Panc1 (cell line): ENCODE results near the gene TPSB2.

Source experiments
- SIN3A ChIP-seq: IDR thresholded peaks from 2 replicates; pipeline ENCODE4 v1.6.1; 2012; ENCODE audit warnings: low read depth, mild to moderate bottlenecking, low read length, moderate library complexity, borderline replicate concordance; ENCODE audit not compliant: insufficient read depth
- TCF7L2 ChIP-seq: IDR thresholded peaks from 2 replicates; pipeline ENCODE4 v1.6.1; 2011; ENCODE audit warnings: mild to moderate bottlenecking, low read depth, low read length, inconsistent platforms
- TF ChIP-seq, protein P1 (sequence below): fragments of 450-650 bp; IDR thresholded peaks from 2 replicates; pipeline ENCODE4 v1.5.1; 2017; ENCODE audit warnings: mild to moderate bottlenecking
- TF ChIP-seq, protein P2 (sequence below), 2 experiments: IDR thresholded peaks; 2 replicates each; pipeline ENCODE4 v1.6.1; 2011 to 2012; ENCODE audit warnings: low read depth in 2 of 2, control low read depth in 1 of 2, low read length in 1 of 2, mild to moderate bottlenecking in 1 of 2, moderate library complexity in 1 of 2; ENCODE audit not compliant: insufficient read depth in 1 of 2

DNA sequence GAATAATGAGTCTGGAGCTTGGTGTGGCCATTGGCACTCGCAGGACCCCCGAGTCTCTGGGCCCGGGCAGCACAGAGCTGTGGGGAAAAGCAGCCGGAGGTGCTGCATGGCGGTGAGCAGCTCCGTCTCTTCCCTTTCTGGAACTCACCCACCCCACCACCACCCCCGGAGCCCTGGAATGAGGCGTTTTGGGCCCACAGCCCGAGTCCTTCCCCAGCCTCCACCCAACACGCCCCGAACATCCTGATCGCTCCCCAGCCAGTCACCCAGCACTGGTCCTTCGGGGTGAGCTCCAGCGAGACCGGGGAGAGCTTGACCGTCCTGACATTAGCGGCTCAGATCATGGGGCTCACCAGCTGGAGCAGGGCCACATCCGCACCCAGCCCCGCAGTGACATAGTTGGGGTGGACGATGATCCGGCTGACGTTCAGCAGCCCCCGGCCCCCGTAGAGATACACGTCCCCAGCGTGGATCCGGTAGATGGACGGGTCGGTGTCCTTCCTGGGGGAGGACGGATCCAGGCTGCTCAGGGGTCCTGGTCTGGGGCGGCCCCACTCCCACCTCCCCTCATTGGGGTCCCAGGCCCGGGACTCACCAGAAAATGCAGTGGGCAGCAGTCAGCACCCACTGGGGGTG is 32.3 kb upstream of the TPSB2 start:
- TF ChIP-seq, protein P1, sequence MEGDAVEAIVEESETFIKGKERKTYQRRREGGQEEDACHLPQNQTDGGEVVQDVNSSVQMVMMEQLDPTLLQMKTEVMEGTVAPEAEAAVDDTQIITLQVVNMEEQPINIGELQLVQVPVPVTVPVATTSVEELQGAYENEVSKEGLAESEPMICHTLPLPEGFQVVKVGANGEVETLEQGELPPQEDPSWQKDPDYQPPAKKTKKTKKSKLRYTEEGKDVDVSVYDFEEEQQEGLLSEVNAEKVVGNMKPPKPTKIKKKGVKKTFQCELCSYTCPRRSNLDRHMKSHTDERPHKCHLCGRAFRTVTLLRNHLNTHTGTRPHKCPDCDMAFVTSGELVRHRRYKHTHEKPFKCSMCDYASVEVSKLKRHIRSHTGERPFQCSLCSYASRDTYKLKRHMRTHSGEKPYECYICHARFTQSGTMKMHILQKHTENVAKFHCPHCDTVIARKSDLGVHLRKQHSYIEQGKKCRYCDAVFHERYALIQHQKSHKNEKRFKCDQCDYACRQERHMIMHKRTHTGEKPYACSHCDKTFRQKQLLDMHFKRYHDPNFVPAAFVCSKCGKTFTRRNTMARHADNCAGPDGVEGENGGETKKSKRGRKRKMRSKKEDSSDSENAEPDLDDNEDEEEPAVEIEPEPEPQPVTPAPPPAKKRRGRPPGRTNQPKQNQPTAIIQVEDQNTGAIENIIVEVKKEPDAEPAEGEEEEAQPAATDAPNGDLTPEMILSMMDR = no peak
- TF ChIP-seq, protein P2, sequence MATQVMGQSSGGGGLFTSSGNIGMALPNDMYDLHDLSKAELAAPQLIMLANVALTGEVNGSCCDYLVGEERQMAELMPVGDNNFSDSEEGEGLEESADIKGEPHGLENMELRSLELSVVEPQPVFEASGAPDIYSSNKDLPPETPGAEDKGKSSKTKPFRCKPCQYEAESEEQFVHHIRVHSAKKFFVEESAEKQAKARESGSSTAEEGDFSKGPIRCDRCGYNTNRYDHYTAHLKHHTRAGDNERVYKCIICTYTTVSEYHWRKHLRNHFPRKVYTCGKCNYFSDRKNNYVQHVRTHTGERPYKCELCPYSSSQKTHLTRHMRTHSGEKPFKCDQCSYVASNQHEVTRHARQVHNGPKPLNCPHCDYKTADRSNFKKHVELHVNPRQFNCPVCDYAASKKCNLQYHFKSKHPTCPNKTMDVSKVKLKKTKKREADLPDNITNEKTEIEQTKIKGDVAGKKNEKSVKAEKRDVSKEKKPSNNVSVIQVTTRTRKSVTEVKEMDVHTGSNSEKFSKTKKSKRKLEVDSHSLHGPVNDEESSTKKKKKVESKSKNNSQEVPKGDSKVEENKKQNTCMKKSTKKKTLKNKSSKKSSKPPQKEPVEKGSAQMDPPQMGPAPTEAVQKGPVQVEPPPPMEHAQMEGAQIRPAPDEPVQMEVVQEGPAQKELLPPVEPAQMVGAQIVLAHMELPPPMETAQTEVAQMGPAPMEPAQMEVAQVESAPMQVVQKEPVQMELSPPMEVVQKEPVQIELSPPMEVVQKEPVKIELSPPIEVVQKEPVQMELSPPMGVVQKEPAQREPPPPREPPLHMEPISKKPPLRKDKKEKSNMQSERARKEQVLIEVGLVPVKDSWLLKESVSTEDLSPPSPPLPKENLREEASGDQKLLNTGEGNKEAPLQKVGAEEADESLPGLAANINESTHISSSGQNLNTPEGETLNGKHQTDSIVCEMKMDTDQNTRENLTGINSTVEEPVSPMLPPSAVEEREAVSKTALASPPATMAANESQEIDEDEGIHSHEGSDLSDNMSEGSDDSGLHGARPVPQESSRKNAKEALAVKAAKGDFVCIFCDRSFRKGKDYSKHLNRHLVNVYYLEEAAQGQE (IDR thresholded peaks at IDR 0.05; ENCODE audit: insufficient read depth in 1 of 2, low read depth in 2 of 2, low read length in 1 of 2) = no peak
- no peak for TF ChIP-seq TCF7L2
- no peak for TF ChIP-seq SIN3A
